H9 (cell line): ENCODE results near the gene NPFF. TPM values are rescaled to one million over a fixed set of nuclear protein-coding genes. Genes with fewer than 3 reads are reported as not detected.

Experiments
- DNase-seq: peaks from one replicate; pipeline ENCODE4 v3.0.0-alpha.2; 2017
- H2AFZ ChIP-seq: one replicate; pipeline ENCODE4 v1.6.1; 2013; ENCODE audit warnings: mild to moderate bottlenecking, low read length, control low read depth, moderate library complexity
- H2AK5ac ChIP-seq: 2 replicates; pipeline ENCODE4 v1.6.1; 2013; ENCODE audit warnings: low read length, control low read depth, mixed read lengths; ENCODE audit not compliant: insufficient read length
- H2BK120ac ChIP-seq: one replicate; pipeline ENCODE4 v1.6.1; 2013; ENCODE audit warnings: low read depth, mild to moderate bottlenecking, low read length, control low read depth, inconsistent platforms; ENCODE audit not compliant: poor library complexity, severe bottlenecking
- H2BK12ac ChIP-seq: 2 replicates; pipeline ENCODE4 v1.6.1; 2013; ENCODE audit warnings: low read length, control low read depth, mixed read lengths, low read depth; ENCODE audit not compliant: insufficient read length
- H2BK15ac ChIP-seq: 2 replicates; pipeline ENCODE4 v1.6.1; 2013; ENCODE audit warnings: low read depth, low read length, control low read depth
- H2BK20ac ChIP-seq: one replicate; pipeline ENCODE4 v1.6.1; 2013; ENCODE audit warnings: low read depth, mild to moderate bottlenecking, low read length, control low read depth, inconsistent platforms; ENCODE audit not compliant: poor library complexity, severe bottlenecking
- H2BK5ac ChIP-seq: 2 replicates; pipeline ENCODE4 v1.6.1; 2013; ENCODE audit warnings: low read length, control low read depth, mixed read lengths; ENCODE audit not compliant: insufficient read length
- H3K14ac ChIP-seq: 2 replicates; pipeline ENCODE4 v1.6.1; 2013; ENCODE audit warnings: low read length, control low read depth; ENCODE audit not compliant: insufficient read depth
- H3K18ac ChIP-seq: 2 replicates; pipeline ENCODE4 v1.6.1; 2013; ENCODE audit warnings: low read depth, mild to moderate bottlenecking, mixed read lengths, low read length, control low read depth; ENCODE audit not compliant: insufficient read length
- H3K23ac ChIP-seq: 2 replicates; pipeline ENCODE4 v1.6.1; 2013; ENCODE audit warnings: low read length, control low read depth, mixed read lengths, low read depth; ENCODE audit not compliant: insufficient read length
- H3K23me2 ChIP-seq: 2 replicates; pipeline ENCODE4 v1.6.1; 2013; ENCODE audit warnings: low read depth, mild to moderate bottlenecking, mixed read lengths, low read length, control low read depth; ENCODE audit not compliant: insufficient read length, poor library complexity, severe bottlenecking
- H3K27ac ChIP-seq: 2 replicates; pipeline ENCODE4 v1.5.1; 2013; ENCODE audit warnings: low read length, control low read depth, mixed read lengths, low read depth; ENCODE audit not compliant: insufficient read length
- H3K27me3 ChIP-seq: 2 replicates; pipeline ENCODE4 v1.6.1; 2013; ENCODE audit warnings: low read length, control low read depth, inconsistent platforms; ENCODE audit not compliant: insufficient read depth
- H3K4ac ChIP-seq: 2 replicates; pipeline ENCODE4 v1.6.1; 2013; ENCODE audit warnings: low read depth, mild to moderate bottlenecking, control low read depth, inconsistent platforms, low read length, moderate library complexity
- H3K4me1 ChIP-seq: 2 replicates; pipeline ENCODE4 v1.6.1; 2013; ENCODE audit warnings: low read length, control low read depth, inconsistent platforms; ENCODE audit not compliant: insufficient read depth
- H3K4me2 ChIP-seq: 2 replicates; pipeline ENCODE4 v1.6.1; 2013; ENCODE audit warnings: low read length, control low read depth, mixed read lengths; ENCODE audit not compliant: insufficient read length, insufficient read depth
- H3K56ac ChIP-seq: 2 replicates; pipeline ENCODE4 v1.6.1; 2013; ENCODE audit warnings: low read depth, mild to moderate bottlenecking, mixed read lengths, low read length, control low read depth; ENCODE audit not compliant: insufficient read length
- H3K79me1 ChIP-seq: 2 replicates; pipeline ENCODE4 v1.6.1; 2013; ENCODE audit warnings: low read depth, mild to moderate bottlenecking, moderate library complexity, low read length, control low read depth, inconsistent platforms; ENCODE audit not compliant: insufficient read depth, poor library complexity, severe bottlenecking
- H3K79me2 ChIP-seq: 2 replicates; pipeline ENCODE4 v1.6.1; 2013; ENCODE audit warnings: low read length, control low read depth, inconsistent platforms; ENCODE audit not compliant: insufficient read depth
- H3K9ac ChIP-seq: 2 replicates; pipeline ENCODE4 v1.6.1; 2013; ENCODE audit warnings: low read length, control low read depth, mixed read lengths; ENCODE audit not compliant: insufficient read length; ENCODE audit errors: extremely low read depth
- H3K9me3 ChIP-seq: one replicate; pipeline ENCODE4 v1.6.1; 2013; ENCODE audit warnings: low read depth, low read length, inconsistent platforms; ENCODE audit not compliant: control insufficient read depth
- H3T11ph ChIP-seq: one replicate; pipeline ENCODE4 v1.6.1; 2013; ENCODE audit warnings: mild to moderate bottlenecking, low read length, control low read depth, inconsistent platforms
- H4K20me1 ChIP-seq: one replicate; pipeline ENCODE4 v1.6.1; 2013; ENCODE audit not compliant: control insufficient read depth, insufficient read length, insufficient read depth
- H4K5ac ChIP-seq: 2 replicates; pipeline ENCODE4 v1.6.1; 2013; ENCODE audit warnings: low read depth, mild to moderate bottlenecking, mixed read lengths, low read length, control low read depth; ENCODE audit not compliant: insufficient read length
- H4K8ac ChIP-seq: replicated peaks from 2 replicates; pipeline ENCODE4 v1.6.1; 2013; ENCODE audit warnings: low read length, control low read depth, mixed read lengths, low read depth; ENCODE audit not compliant: insufficient read length
- H4K91ac ChIP-seq: 2 replicates; pipeline ENCODE4 v1.6.1; 2013; ENCODE audit warnings: low read depth, mild to moderate bottlenecking, moderate library complexity, mixed read lengths, low read length, control low read depth; ENCODE audit not compliant: insufficient read length
- H3K27ac Mint-ChIP-seq, 3 experiments: 2 replicates in 2 of 3; 3 replicates in 1 of 3; pipeline ENCODE4 v1.8.0; 2020 to 2021; ENCODE audit warnings: mixed read lengths in 3 of 3, mild to moderate bottlenecking in 1 of 3, moderate library complexity in 1 of 3
- H3K27me3 Mint-ChIP-seq: 2 replicates; pipeline ENCODE4 v1.8.0; 2021; ENCODE audit warnings: low read depth, mild to moderate bottlenecking, moderate library complexity, mixed read lengths
- H3K36me3 Mint-ChIP-seq, 3 experiments: 2 replicates in 2 of 3; 3 replicates in 1 of 3; pipeline ENCODE4 v1.8.0; 2020 to 2021; ENCODE audit warnings: low read depth in 3 of 3, mixed read lengths in 3 of 3; ENCODE audit not compliant: insufficient read depth in 1 of 3
- H3K4me1 Mint-ChIP-seq, 2 experiments: 2 replicates each; pipeline ENCODE4 v1.8.0; 2020; ENCODE audit warnings: mixed read lengths in 2 of 2
- H3K4me3 Mint-ChIP-seq, 2 experiments: 2 replicates in 1 of 2; 3 replicates in 1 of 2; pipeline ENCODE4 v1.8.0; 2020 to 2021; ENCODE audit warnings: mild to moderate bottlenecking in 2 of 2, mixed read lengths in 2 of 2, moderate library complexity in 1 of 2
- H3K9me3 Mint-ChIP-seq, 2 experiments: 2 replicates in 1 of 2; 3 replicates in 1 of 2; pipeline ENCODE4 v1.8.0; 2020; ENCODE audit warnings: mild to moderate bottlenecking in 2 of 2, mixed read lengths in 2 of 2, moderate library complexity in 1 of 2
- CTCF ChIP-seq: fragments of 200-600 bp; sonication (generic); conservative IDR thresholded peaks from 3 replicates; pipeline ENCODE4 v1.8.0; 2021; ENCODE audit warnings: antibody characterized with exemption, mild to moderate bottlenecking
- WGBS: extraction: QIAGEN DNeasy Blood & Tissue Kit; methylation state at CpG from one replicate; pipeline ENCODE4 v1.1.7; 2013; ENCODE audit warnings: missing lambda C conversion rate, low lambda C conversion rate, mixed read lengths; ENCODE audit not compliant: insufficient read length; ENCODE audit errors: extremely low coverage; 5-methylcytosine and 5-hydroxymethylcytosine counted together
- total RNA-seq: library from RNA; stranded (reverse); gene quantifications from 2 replicates; pipeline ENCODE4 v1.2.1, GENCODE V29; 2021

The NPFF gene
- total RNA-seq, 1 experiment from 2014 or later: not detected

- no peak overlapping the region for H2BK20ac ChIP-seq
- Mint-ChIP-seq H3K27me3 (no peaks in the 10 kb centered on the region), H3K27ac (peak overlapping the region in 2 of 3 experiments; percentile 71 to 85; a peak in 5 of 7 replicates), H3K36me3 (peaks cover 19 to 36% (median 29%) of the 10 kb centered on the region in 3 experiments), H3K4me1 (peaks cover 5 to 11% of the 10 kb centered on the region in 2 experiments; a peak in 3 of 4 replicates), H3K4me3 (no peak overlapping the region), H3K9me3 (no peaks in the 10 kb centered on the region)
- H4K5ac ChIP-seq: no peak overlapping the region
- H3K79me1 ChIP-seq: no peaks in the 10 kb centered on the region
- no peaks in the 10 kb centered on the region for H3K9me3 ChIP-seq
- no peak overlapping the region for H3K56ac ChIP-seq
- H3K4me2 ChIP-seq: no peak overlapping the region
- no peak overlapping the region for H3K4ac ChIP-seq
- H3K23ac ChIP-seq: no peak overlapping the region
- no peak overlapping the region for H4K8ac ChIP-seq
- H4K91ac ChIP-seq: no peak overlapping the region
- H3K18ac ChIP-seq: no peak overlapping the region
- H3K27ac ChIP-seq: no peak overlapping the region
- H3K9ac ChIP-seq: no peak overlapping the region
- WGBS: no CpG with 5 or more reads among the region's 4 CpGs
- H2AK5ac ChIP-seq: no peak overlapping the region
- H3K23me2 ChIP-seq: no peaks in the 10 kb centered on the region
- H2BK15ac ChIP-seq: no peak overlapping the region
- TF ChIP-seq CTCF: no peak
- H2BK5ac ChIP-seq: no peak overlapping the region
- H3K4me1 ChIP-seq: no peaks in the 10 kb centered on the region
- H3K79me2 ChIP-seq: no peaks in the 10 kb centered on the region
- H2BK12ac ChIP-seq: no peak overlapping the region
- H4K20me1 ChIP-seq: no peaks in the 10 kb centered on the region
- no peak overlapping the region for H2AFZ ChIP-seq
- no peak overlapping the region for H2BK120ac ChIP-seq
- H3T11ph ChIP-seq: no peak overlapping the region
- no peak for DNase-seq
- H3K27me3 ChIP-seq: no peaks in the 10 kb centered on the region
- H3K14ac ChIP-seq: no peak overlapping the region
These were observed 260 bp upstream of the NPFF start for GRCh38 chr12:53507603-53507885.
